HG03039 (cell line): Measurements from ENCODE around the gene OVOL3.
"Not testable (repeated sequence)": the region's sequence is repeated elsewhere in the genome, so short reads cannot be mapped to it uniquely, and the experiment has no call there.

Source experiments
- ATAC-seq: cut with Tn5 transposase; IDR thresholded peaks from one replicate; pipeline ENCODE4 v1.9.1; 2021; ENCODE audit warnings: mild to moderate bottlenecking, moderate library complexity; ENCODE audit not compliant: unreplicated experiment

The OVOL3 gene

GRCh38 chr19:36125557-36125956 is 14.6 kb downstream of the OVOL3 start:
- ATAC-seq, result no peak

GRCh38 chr19:36128392-36128736 is 17.4 kb downstream of the OVOL3 start:
- no peak for ATAC-seq

- ATAC-seq, result not testable (repeated sequence)
These were observed 20.3 kb downstream of the OVOL3 start for GRCh38 chr19:36131221-36131620.

- ATAC-seq, result not testable (repeated sequence)
These were observed 23.9 kb downstream of the OVOL3 start for GRCh38 chr19:36134867-36135266.

- ATAC-seq, result no peak
These were observed 26.2 kb downstream of the OVOL3 start for GRCh38 chr19:36136964-36137686.

GRCh38 chr19:36139120-36139472 is 28.2 kb downstream of the OVOL3 start:
- ATAC-seq, result no peak

- peak; percentile 75 for ATAC-seq
These were observed 28.7 kb downstream of the OVOL3 start, which contains the start of gene CAPNS1 for GRCh38 chr19:36139473-36140303. Gene CAPNS1 (plus strand): TSS chr19:36140066. CDS start chr19:36141012, 946 bp downstream.

GRCh38 chr19:36140304-36141038 is 29.5 kb downstream of the OVOL3 start:
- peak; percentile 2 for ATAC-seq

GRCh38 chr19:36141039-36141927 is 30.3 kb downstream of the OVOL3 start:
- peak; percentile 49 for ATAC-seq

GRCh38 chr19:36142046-36142445 is 31.1 kb downstream of the OVOL3 start:
- no peak for ATAC-seq

- no peak for ATAC-seq
These were observed 31.6 kb downstream of the OVOL3 start for GRCh38 chr19:36142496-36142895.

GRCh38 chr19:36144624-36145023 is 33.7 kb downstream of the OVOL3 start:
- no peak for ATAC-seq

GRCh38 chr19:36149673-36150406 is 38.9 kb downstream of the OVOL3 start:
- ATAC-seq, result no peak

- ATAC-seq, result no peak
These were observed 39.6 kb downstream of the OVOL3 start for GRCh38 chr19:36150586-36150985.

- no peak for ATAC-seq
These were observed 40.4 kb downstream of the OVOL3 start for GRCh38 chr19:36151144-36152018.

- ATAC-seq, result no peak
These were observed 41.0 kb downstream of the OVOL3 start for GRCh38 chr19:36152019-36152351.

- ATAC-seq, result no peak
These were observed 41.6 kb downstream of the OVOL3 start, which contains the start of gene COX7A1 for GRCh38 chr19:36152352-36153091. Gene COX7A1 (minus strand): TSS chr19:36152447. CDS start chr19:36152407, 40 bp downstream.

GRCh38 chr19:36153126-36153525 is 42.2 kb downstream of the OVOL3 start:
- no peak for ATAC-seq
